ENCODE results near the gene HECTD4.
"Not testable (repeated sequence)": the region's sequence is repeated elsewhere in the genome, so short reads cannot be mapped to it uniquely, and the experiment has no call there.

Gene HECTD4

GRCh38 chr12:112170376-112170775 lies 211.9 kb downstream of the HECTD4 start:
- no peak for DNase-seq

DNA sequence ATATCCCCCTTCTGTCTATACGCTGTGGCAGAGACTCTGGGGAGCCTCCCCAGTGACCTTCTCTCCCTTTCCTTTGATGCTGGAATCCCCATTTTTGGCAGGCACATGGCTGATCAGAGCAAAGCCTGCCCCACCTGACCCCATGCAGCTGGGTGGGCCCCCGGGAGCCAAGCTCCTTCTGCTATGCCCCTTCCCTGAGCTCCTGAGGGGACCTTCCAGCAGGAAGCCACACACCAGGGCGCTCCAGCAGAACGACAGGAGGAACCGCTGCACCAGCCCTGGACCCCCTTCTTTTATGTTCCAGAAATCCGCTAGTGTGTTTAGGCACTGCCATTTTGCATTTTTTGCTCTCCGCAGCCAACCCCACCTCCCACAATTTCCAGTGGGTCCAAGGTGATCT lies 212.3 kb downstream of the HECTD4 start:
- no peak for DNase-seq

DNA sequence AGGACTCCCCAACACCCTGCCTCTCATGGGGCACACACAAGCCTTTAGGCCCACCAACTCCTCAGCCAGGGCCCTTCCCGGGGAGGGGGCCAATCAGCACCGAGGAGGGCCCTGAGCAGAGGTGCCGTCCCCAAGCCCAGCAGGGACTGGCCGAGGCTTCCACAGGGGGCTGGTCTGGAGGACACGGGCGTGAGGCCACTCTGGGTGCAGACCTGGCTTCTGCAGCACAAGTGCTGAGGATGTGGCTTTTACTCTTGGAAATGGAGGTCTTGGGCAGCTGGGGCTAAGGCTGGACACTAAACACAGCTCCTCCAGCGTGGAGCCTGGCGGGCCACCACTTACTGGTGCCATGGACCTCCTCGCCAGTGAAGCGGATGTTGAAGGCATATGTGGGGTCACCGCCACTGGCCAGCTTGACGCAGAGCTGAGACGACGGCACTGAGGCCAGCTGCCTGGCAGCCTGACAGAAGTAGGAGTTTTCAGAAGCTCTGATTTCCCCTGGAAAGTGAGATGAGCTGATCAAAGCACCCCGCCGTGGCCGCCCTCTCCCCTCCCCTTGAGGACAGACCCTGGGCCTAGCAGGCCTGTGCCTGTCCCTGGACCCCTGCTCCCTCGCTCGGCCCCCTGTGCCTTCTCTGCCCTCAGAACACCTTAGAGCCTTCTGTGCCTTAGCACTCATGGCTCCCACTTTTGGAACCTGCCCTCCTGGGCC lies 212.9 kb downstream of the HECTD4 start:
- DNase-seq = no peak

- DNase-seq = no peak
Measured at GRCh38 chr12:112168561-112168971, 213.7 kb downstream of the HECTD4 start.

- DNase-seq = no peak
Measured at GRCh38 chr12:112167718-112168525, 214.3 kb downstream of the HECTD4 start.

DNA sequence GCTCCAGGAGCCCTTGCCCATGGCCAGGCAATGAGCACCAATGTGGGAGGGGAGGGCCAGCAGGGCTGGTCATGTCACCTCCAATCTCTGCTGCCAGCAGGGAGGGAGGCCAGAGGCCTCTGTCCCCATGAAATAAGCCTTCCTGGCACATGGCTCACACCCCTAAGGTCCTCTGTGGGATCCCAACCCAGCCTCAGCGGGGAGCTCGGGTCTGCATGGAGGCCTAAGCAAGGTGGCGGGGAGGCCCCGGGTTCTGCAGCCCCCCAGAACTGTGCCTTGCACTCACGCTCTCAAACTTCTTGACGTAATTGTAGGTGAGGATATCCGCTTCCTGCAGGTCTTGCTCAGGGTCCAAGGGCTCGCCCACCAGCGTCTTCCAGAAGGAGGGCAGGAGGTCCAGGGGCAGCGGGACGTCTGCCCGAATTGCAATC lies 215.2 kb downstream of the HECTD4 start:
- DNase-seq = no peak

GRCh38 chr12:112166051-112167015 lies 215.9 kb downstream of the HECTD4 start:
- DNase-seq = no peak

DNA sequence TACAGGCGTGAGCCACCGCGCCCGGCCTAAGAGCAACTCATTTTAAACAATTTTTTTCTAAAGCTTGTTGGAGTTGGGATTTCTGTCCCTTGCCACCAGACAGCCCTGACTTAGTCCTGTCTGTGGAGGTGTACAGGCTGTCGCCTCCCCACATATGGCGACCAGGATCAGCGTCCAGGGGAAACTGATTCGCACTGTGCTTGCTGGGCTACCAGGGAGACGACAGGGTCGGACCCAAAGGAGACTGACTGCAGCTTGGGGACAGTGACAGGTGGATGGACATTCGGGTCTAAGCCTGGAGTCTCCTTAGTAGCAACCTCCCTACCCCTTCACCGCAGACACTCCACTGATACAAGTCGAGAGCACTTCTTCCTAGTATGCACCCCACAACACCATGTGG lies 216.6 kb downstream of the HECTD4 start:
- DNase-seq = no peak

DNA sequence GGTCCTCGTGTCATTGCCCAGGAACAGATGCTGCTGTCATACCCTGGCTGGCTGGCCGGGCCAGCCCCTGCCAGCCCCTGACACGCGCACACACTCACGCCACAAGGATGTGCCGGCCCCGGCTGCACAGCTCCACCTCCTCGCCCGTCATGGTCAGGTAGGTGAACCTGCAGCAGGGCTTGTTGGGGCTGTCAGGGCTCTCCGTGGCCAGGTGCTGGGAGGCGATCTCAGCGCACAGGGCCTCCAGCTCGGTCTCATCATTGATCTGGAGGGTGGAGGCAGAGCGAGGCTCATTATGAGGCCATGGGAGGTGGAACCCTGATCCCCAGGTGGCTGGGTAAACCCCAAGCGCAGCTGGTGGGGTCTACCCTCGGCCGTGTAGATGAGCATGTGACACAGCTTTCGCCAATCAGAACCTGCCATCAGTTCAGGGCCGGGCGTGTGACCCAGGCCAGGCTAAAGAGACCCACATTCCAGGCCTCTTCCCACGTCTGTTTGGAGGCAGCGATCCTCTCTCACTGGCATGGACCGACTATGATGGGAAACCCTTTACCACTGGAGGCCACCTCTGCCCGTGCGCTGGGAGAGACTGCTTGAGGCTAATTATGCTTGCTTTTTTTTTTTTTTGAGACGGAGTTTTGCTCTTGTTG lies 218.1 kb downstream of the HECTD4 start:
- no peak for DNase-seq

- DNase-seq = no peak
Measured at GRCh38 chr12:112163471-112163991, 218.7 kb downstream of the HECTD4 start.

GRCh38 chr12:112163056-112163455 lies 219.2 kb downstream of the HECTD4 start:
- DNase-seq = no peak

- no peak for DNase-seq
Measured at GRCh38 chr12:112162241-112162790, 219.9 kb downstream of the HECTD4 start.

- DNase-seq = no peak
Measured at GRCh38 chr12:112161711-112162110, 220.5 kb downstream of the HECTD4 start.

DNA sequence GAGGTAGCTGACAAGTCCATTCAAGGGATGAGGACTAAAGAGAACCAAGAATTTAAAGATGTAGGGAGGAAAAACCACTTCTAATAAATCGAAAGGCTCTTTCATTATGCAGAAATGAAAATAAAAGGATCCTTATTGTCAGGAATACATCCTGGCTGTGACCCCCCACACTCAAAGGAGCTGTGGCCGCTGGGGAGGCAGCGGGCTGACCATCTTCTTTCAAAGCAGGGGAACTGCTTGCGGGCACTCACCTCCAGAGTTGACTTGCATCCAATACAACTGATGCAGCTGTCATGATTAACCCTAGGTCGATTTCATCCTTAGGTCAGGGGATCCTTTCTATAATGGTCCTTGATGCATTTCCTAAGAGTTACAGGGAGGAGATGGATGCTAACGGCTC lies 221.6 kb downstream of the HECTD4 start:
- DNase-seq = no peak

GRCh38 chr12:112159146-112159541 lies 223.1 kb downstream of the HECTD4 start:
- no peak for DNase-seq

GRCh38 chr12:112158461-112159145 lies 223.6 kb downstream of the HECTD4 start:
- DNase-seq = not testable (repeated sequence)

DNA sequence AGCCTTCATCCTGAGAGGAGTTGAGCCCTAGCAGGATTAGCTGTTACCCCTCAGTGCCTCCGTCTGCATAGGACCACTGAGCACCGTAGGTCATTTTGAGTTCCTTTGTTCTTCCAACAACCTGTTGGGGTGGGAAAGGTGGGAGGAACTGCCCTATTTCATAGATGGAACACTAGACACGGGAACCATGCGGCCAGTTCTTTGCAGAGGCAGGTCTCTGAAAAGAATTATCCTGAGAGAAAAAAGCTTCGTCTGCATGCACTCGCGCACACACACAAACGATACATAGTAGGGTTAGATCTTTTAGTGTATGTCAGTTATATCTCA lies 228.4 kb downstream of the HECTD4 start:
- no peak for DNase-seq

DNA sequence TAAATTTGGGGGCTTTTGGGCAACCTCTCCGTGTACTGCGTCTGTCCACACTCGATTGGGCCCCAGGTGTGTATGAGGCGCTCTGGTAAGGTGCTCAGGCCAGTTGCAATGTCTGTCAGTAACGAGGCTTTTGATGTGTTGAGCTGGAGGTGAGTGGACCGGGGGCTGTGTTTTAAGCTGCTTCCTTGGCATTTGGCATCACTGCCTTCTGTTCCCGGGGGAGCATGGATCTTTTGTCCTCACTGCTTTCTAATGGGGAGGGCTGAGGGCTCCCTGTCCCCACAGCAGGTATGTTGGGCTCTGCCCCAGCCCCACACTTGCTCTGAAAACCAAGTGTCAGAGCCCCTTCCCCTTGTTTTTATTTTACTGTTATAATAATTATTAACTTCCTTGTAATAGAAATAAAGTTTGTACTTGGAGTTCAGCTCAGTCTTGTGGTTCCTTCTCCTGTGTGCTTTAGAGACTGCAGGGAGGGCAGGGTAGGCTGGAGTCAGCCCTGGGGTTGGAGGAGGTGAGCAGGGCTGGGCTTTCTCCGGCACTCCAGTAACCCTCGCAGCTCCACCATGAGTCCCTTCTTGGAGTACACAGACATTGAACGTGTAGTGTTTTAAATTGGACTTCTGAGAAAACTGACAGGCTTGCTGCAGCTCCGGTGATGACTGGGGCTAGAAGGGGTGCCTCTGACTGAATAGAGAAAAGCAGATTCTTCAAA lies 228.9 kb downstream of the HECTD4 start:
- DNase-seq = no peak

- no peak for DNase-seq
Measured at GRCh38 chr12:112151766-112152541, 230.3 kb downstream of the HECTD4 start.

DNA sequence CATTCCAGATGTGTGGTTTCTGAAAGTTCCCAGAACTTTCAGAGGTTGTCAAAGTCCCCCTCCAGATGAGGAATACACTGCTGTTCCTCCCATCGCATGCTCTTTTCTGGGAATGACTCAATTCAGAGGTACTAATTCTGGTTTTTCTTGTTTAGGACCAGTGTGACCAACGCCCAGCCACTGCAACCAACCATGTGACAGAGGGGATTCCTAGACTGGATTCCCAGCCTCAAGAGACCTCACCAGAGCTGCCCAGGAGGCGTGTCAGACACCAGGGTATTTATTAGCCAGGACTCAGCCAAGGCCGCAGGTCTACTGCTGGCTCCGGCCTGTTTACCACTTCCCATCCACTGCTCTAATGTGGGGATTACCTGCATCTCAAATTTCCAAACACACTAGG lies 232.6 kb downstream of the HECTD4 start:
- no peak for DNase-seq

Data from NCI-H526 treated with DMSO at 0.1 percent for 48 hours (cell line).